Spleen (tissue), 11 donors: ENCODE measurements around the gene SORCS2. TPM values are rescaled to one million over a fixed set of nuclear protein-coding genes. Genes with fewer than 3 reads are reported as not detected.

Experiments
- DNase-seq: peaks from one replicate; pipeline ENCODE4 v3.0.0-alpha.2; 2020
- H3K27ac ChIP-seq, 8 donors: fragments of 200-600 bp; sonication (generic) in 7 of 8; 1 replicate in 4 of 8; 2 replicates in 4 of 8; pipeline versions ENCODE4 v1.5.0 to v1.8.0; 2016 to 2021; ENCODE audit warnings: inconsistent platforms in 4 of 8, mild to moderate bottlenecking in 4 of 8, moderate library complexity in 1 of 8
- H3K27me3 ChIP-seq, 7 donors: fragments of 200-600 bp; sonication (generic) in 6 of 7; replicated peaks in 1 of 7; 1 replicate in 4 of 7; 2 replicates in 3 of 7; pipeline versions ENCODE4 v1.5.0 to v1.8.0; 2016 to 2021; ENCODE audit warnings: inconsistent platforms in 3 of 7, mild to moderate bottlenecking in 1 of 7
- H3K36me3 ChIP-seq, 6 donors: fragments of 200-600 bp; sonication (generic) in 5 of 6; 1 replicate in 4 of 6; 2 replicates in 2 of 6; pipeline versions ENCODE4 v1.5.0 to v1.8.0; 2016 to 2021; ENCODE audit warnings: inconsistent platforms in 2 of 6
- H3K4me1 ChIP-seq, 6 donors: fragments of 200-600 bp; sonication (generic) in 5 of 6; 1 replicate in 3 of 6; 2 replicates in 3 of 6; pipeline versions ENCODE4 v1.5.0 to v1.8.0; 2016 to 2021; ENCODE audit warnings: inconsistent platforms in 3 of 6
- H3K4me3 ChIP-seq, 8 donors: fragments of 200-600 bp; sonication (generic) in 7 of 8; 1 replicate in 4 of 8; 2 replicates in 4 of 8; pipeline versions ENCODE4 v1.5.0 to v1.8.0; 2016 to 2021; ENCODE audit warnings: inconsistent platforms in 4 of 8, mild to moderate bottlenecking in 4 of 8, moderate library complexity in 2 of 8
- H3K9me3 ChIP-seq, 8 donors: fragments of 200-600 bp; sonication (generic) in 7 of 8; 1 replicate in 4 of 8; 2 replicates in 4 of 8; pipeline versions ENCODE4 v1.5.0 to v1.8.0; 2016 to 2021; ENCODE audit warnings: inconsistent platforms in 4 of 8
- POLR2A ChIP-seq, 3 donors: fragments of 450-650 bp; IDR thresholded peaks; one replicate each; pipeline ENCODE4 v1.5.1; 2017; ENCODE audit warnings: antibody characterized with exemption in 3 of 3, mild to moderate bottlenecking in 1 of 3
- POLR2AphosphoS5 ChIP-seq, 3 donors: sonication (generic); formaldehyde crosslinking; IDR thresholded peaks; one replicate each; pipeline ENCODE4 v1.5.1; 2017; ENCODE audit warnings: antibody characterized with exemption in 3 of 3
- WGBS, 5 donors: extraction: QIAGEN DNeasy Blood & Tissue Kit in 3 of 5; methylation state at CpG; one replicate each; pipeline versions ENCODE4 v1.1.5 to v1.1.7; 2013 to 2018; 5-methylcytosine and 5-hydroxymethylcytosine counted together
- intact Hi-C: fragments of 100-400 bp; cut with DNase I; formaldehyde crosslinking; loops from one replicate; pipeline ENCODE4 v1.15.0; 2023; ENCODE audit warnings: low total_unique reads
- polyA plus RNA-seq, 3 donors: library from polyadenylated mRNA; stranded (reverse); fragments of 200-250 nt; gene quantifications; one replicate each; pipeline ENCODE4 v1.2.1, GENCODE V29; 2013
- total RNA-seq, 7 donors: library from RNA; depleted of rRNA in 3 of 7; stranded (reverse); fragments of >200 nt in 3 of 7; fragmentation: NEBNext Ultra II Directional in 4 of 7; extraction: Animal tissue kit (Norgen Biotek cat#: 25700) in 4 of 7; gene quantifications; one replicate each; pipeline versions ENCODE4 v1.1.0 to v1.2.1, GENCODE V29; 2016 to 2021
- TF ChIP-seq, protein P1 (sequence below), 11 experiments: fragments of 200-600 bp in 7 of 11; fragments of 450-650 bp in 4 of 11; sonication (generic) in 4 of 11; IDR thresholded peaks in 8 of 11; conservative IDR thresholded peaks in 3 of 11; 1 replicate in 7 of 11; 2 replicates in 4 of 11; pipeline versions ENCODE4 v1.4.0 to v1.8.0; 2016 to 2021; ENCODE audit warnings: antibody characterized with exemption in 11 of 11, inconsistent platforms in 4 of 11, mild to moderate bottlenecking in 1 of 11
- donor health status: healthy with polysubstance abuse.
- donor health status: DM: no; HTN: no; CAD: no; lungs with moderate emphysema.
- donor health status: DM: no; HTN: no; CAD: no.
- donor health status: Bipolar disorder and iron deficiency.
- donor health status: healthy.
- donor health status: DM: no; HTN: no; CAD: no.
- donor health status: DM: yes; HTN: yes; CAD: no.

Gene SORCS2
- total and polyA plus RNA-seq, 10 donors, result 0.33 to 1.6 (median 0.60) TPM

DNA sequence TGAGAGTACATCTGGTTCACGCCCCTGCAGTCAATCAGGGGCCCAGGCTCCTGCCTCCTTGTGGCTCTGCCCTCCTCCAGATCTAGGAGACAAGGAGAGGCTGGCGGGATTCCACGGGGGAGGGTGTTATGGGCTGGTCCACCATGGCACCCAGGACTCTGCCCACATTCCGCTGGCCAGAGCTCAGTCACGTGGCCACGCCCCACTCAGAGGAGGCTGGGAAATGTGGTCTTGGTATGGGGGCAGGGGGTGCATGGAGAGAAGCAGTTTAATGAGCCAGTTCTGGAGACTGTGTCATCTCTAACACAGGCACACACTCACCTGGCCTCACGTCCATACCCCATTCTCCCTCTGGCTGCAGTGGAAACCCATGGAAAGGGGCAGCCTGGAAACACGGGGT, 273.9 kb downstream of the SORCS2 start:
- Histone ChIP-seq H3K36me3 (no peaks in the 10 kb centered on the region), H3K4me3 (no peak overlapping the region), H3K27me3 (peaks cover 0 to 32% (median 0%) of the 10 kb centered on the region in 7 donors), H3K9me3 (peaks cover 0 to 28% (median 8%) of the 10 kb centered on the region in 8 donors), H3K27ac (no peak overlapping the region), H3K4me1 (no peaks in the 10 kb centered on the region)
- 72 to 81% (median 75%) methylated on average over 8 of the region's 8 CpGs for WGBS, 5 donors
- no peak for DNase-seq
- TF ChIP-seq POLR2A (IDR thresholded peaks at IDR 0.05), result no peak
- TF ChIP-seq, protein P1, sequence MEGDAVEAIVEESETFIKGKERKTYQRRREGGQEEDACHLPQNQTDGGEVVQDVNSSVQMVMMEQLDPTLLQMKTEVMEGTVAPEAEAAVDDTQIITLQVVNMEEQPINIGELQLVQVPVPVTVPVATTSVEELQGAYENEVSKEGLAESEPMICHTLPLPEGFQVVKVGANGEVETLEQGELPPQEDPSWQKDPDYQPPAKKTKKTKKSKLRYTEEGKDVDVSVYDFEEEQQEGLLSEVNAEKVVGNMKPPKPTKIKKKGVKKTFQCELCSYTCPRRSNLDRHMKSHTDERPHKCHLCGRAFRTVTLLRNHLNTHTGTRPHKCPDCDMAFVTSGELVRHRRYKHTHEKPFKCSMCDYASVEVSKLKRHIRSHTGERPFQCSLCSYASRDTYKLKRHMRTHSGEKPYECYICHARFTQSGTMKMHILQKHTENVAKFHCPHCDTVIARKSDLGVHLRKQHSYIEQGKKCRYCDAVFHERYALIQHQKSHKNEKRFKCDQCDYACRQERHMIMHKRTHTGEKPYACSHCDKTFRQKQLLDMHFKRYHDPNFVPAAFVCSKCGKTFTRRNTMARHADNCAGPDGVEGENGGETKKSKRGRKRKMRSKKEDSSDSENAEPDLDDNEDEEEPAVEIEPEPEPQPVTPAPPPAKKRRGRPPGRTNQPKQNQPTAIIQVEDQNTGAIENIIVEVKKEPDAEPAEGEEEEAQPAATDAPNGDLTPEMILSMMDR (IDR thresholded peaks at IDR 0.05 in 8 of 11, conservative IDR thresholded peaks at IDR 0.05 in 3 of 11), result no peak
- intact Hi-C loops, result no loop called here

DNA sequence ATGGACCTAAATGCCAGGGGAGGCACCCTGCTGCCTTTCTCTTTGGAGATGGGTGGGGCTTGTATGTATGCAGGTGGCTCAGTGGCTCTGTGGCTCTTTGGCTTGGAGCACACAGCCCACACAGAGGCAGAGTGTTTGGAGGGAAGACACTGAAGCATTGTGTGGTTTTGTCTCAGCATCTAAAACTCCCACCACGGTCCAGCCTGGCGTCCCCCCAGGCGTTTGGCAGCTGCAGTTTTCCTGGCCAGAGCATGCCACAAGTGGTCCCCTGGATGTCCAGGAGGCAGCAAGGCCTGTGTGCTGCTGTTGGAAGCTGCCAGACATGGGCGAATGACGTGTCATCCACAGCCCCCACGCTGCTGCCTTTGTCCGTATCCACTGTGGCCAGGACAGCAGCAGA, 274.6 kb downstream of the SORCS2 start:
- Histone ChIP-seq H3K4me3 (no peak overlapping the region), H3K9me3 (peaks cover 0 to 28% (median 8%) of the 10 kb centered on the region in 8 donors), H3K4me1 (no peaks in the 10 kb centered on the region), H3K36me3 (no peaks in the 10 kb centered on the region), H3K27me3 (peaks cover 0 to 32% (median 0%) of the 10 kb centered on the region in 7 donors), H3K27ac (no peak overlapping the region)
- 81 to 93% (median 85%) methylated on average over 6 to 7 of the region's 7 CpGs for WGBS, 5 donors
- intact Hi-C loops, result no loop called here
- TF ChIP-seq, protein P1 (IDR thresholded peaks at IDR 0.05 in 8 of 11, conservative IDR thresholded peaks at IDR 0.05 in 3 of 11), result no peak
- TF ChIP-seq POLR2A (IDR thresholded peaks at IDR 0.05) (no peak), POLR2AphosphoS5 (IDR thresholded peaks at IDR 0.05) (no peak)
- DNase-seq, result no peak

DNA sequence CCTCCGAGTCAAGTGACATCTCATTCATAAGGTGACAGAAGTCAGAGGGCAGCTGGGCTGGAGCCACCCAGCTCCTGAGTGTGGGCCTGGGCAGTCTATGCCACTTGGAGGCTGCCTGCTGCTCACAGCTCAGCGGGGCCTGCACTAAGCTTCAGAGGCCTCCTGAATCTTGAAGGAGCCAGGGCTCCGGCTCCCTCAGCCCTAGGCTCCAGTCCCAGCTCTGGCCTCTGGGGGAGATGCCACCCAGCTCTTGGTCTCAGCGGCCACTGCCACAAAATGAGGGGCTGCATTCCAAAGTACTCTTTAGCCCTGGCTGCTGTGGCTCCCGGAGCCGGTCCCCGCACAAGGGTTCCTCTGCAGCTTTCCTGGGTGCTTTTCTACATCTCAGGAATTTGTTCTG, 275.1 kb downstream of the SORCS2 start:
- no peak overlapping the region for H3K27ac ChIP-seq
- peaks cover 0 to 28% (median 8%) of the 10 kb centered on the region in 8 donors for H3K9me3 ChIP-seq
- H3K4me1 ChIP-seq, result no peaks in the 10 kb centered on the region
- DNase-seq, result no peak
- TF ChIP-seq, protein P1 (IDR thresholded peaks at IDR 0.05 in 8 of 11, conservative IDR thresholded peaks at IDR 0.05 in 3 of 11), result no peak
- no peak for TF ChIP-seq POLR2AphosphoS5 (IDR thresholded peaks at IDR 0.05)
- no peak for TF ChIP-seq POLR2A (IDR thresholded peaks at IDR 0.05)
- no peak overlapping the region for H3K4me3 ChIP-seq
- intact Hi-C loops, result no loop called here
- 64 to 90% (median 82%) methylated on average over 3 to 7 of the region's 7 CpGs for WGBS, 5 donors
- peaks cover 0 to 32% (median 0%) of the 10 kb centered on the region in 7 donors for H3K27me3 ChIP-seq
- no peaks in the 10 kb centered on the region for H3K36me3 ChIP-seq

DNA sequence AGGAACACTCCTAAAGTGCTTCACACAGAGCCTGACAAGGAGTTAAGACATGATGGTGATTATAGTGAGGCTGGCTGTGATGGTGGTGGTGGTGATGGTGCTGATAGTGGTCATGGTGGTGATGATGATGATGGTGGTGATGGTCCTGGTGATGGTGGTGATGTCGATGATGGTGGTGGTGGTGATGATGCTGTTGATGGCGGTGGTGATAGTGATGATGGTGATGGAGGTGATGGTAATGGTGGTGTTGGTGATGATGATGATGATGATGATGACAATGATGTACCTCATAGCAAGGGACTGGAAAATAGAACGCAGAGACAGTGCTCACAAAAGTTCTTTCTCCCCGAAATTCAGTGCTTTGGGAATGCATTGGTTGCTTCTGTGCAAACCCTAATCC, 276.7 kb downstream of the SORCS2 start:
- Histone ChIP-seq H3K4me3 (no peak overlapping the region), H3K9me3 (peaks cover 0 to 28% (median 8%) of the 10 kb centered on the region in 8 donors), H3K4me1 (no peaks in the 10 kb centered on the region), H3K36me3 (no peaks in the 10 kb centered on the region), H3K27me3 (peaks cover 0 to 39% (median 0%) of the 10 kb centered on the region in 7 donors), H3K27ac (no peak overlapping the region)
- no peak for DNase-seq
- intact Hi-C loops, result no loop called here
- TF ChIP-seq, protein P1 (IDR thresholded peaks at IDR 0.05 in 8 of 11, conservative IDR thresholded peaks at IDR 0.05 in 3 of 11), result no peak
- TF ChIP-seq POLR2A (IDR thresholded peaks at IDR 0.05), result no peak
- no peak for TF ChIP-seq POLR2AphosphoS5 (IDR thresholded peaks at IDR 0.05)
- 79 to 93% (median 82%) methylated on average over 4 of the region's 4 CpGs for WGBS, 5 donors
